22Rv1 (cell line): ENCODE results near the gene MYCBP.

Experiments
- CTCF ChIP-seq: fragments of 450-650 bp; IDR thresholded peaks from 2 replicates; pipeline ENCODE4 v1.5.1; 2017; ENCODE audit warnings: mild to moderate bottlenecking
- ZFX ChIP-seq: fragments of 450-650 bp; IDR thresholded peaks from 2 replicates; pipeline ENCODE4 v1.6.1; 2017; ENCODE audit warnings: antibody characterized with exemption, borderline replicate concordance

- TF ChIP-seq CTCF, result no peak
- no peak for TF ChIP-seq ZFX
Observed at GRCh38 chr1:38840281-38840680, 32.9 kb downstream of the MYCBP start.
